A673 (cell line): Measurements from ENCODE around the gene OR51V1.

ENCODE experiments used
- EZH2 ChIP-seq: fragments of 200-600 bp; sonication (generic); IDR thresholded peaks from 2 replicates; pipeline ENCODE4 v1.6.1; 2017; ENCODE audit warnings: borderline replicate concordance, low read depth, mild to moderate bottlenecking, mixed read lengths, antibody characterized with exemption, low read length; ENCODE audit not compliant: poor library complexity, severe bottlenecking
- TF ChIP-seq, protein P1 (sequence below): fragments of 300-800, 200-600 bp; sonication (generic); conservative IDR thresholded peaks from 2 replicates; pipeline ENCODE4 v1.5.1; 2017; ENCODE audit warnings: low read depth, mild to moderate bottlenecking, antibody characterized with exemption, low read length, moderate library complexity, mixed read lengths

DNA sequence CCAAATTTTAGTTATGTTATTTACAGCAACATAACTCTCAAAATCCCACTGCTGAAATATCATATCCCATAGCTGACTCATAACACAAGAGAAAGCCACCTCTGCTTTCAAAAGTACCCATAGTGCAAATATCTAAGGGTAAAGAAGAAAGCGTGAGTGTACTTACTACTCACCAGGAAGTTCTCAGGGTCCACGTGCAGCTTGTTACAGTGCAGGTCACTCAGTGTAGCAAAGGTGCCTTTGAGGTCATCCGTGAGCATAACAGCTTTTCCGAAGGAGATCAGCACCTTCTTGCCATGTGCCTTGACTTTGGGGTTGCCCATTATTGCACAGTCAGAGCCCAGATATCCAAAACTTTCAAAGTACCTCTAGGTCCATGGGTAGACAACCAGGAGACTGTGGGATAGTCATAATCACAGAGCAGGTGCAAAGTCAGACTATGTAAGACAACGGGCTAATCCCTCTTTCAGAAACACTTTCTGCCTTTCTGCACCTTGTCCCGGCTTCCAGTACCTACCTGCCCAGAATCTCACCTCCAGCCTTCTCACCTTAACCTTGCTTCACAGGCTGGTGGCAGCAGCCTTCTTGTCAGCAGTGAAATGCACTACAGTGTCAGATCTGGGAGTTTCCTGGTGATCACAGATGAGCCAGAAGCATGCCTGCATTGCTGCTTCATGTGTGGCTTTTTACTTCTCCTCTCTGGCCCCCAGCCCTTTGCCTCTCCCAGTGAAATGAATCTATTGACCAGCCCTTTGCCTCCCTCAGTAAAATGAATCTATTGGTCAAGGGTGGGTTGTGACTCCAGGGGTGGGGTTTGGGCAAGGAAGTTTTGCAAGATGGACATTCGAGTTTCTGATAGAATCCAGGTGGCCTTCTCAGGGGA is 42.7 kb upstream of the OR51V1 start:
- TF ChIP-seq, protein P1, sequence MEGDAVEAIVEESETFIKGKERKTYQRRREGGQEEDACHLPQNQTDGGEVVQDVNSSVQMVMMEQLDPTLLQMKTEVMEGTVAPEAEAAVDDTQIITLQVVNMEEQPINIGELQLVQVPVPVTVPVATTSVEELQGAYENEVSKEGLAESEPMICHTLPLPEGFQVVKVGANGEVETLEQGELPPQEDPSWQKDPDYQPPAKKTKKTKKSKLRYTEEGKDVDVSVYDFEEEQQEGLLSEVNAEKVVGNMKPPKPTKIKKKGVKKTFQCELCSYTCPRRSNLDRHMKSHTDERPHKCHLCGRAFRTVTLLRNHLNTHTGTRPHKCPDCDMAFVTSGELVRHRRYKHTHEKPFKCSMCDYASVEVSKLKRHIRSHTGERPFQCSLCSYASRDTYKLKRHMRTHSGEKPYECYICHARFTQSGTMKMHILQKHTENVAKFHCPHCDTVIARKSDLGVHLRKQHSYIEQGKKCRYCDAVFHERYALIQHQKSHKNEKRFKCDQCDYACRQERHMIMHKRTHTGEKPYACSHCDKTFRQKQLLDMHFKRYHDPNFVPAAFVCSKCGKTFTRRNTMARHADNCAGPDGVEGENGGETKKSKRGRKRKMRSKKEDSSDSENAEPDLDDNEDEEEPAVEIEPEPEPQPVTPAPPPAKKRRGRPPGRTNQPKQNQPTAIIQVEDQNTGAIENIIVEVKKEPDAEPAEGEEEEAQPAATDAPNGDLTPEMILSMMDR, result no peak
- TF ChIP-seq EZH2, result no peak
